Pulmonary artery endothelial cell (primary cell): ENCODE results near the gene SLC18A2. TPM values are rescaled to one million over a fixed set of nuclear protein-coding genes. Genes with fewer than 3 reads are reported as not detected.
"Not testable (repeated sequence)": the region's sequence is repeated elsewhere in the genome, so short reads cannot be mapped to it uniquely, and the experiment has no call there.

Source experiments
- DNase-seq: peaks from one replicate; pipeline ENCODE4 v3.0.0-alpha.2; 2011; ENCODE audit warnings: low read depth, low spot score
- total RNA-seq: library from RNA; depleted of rRNA; stranded (reverse); fragments of >200 nt; gene quantifications from 2 replicates; pipeline ENCODE4 v1.2.3, GENCODE V29; 2014

Gene SLC18A2
- total RNA-seq, 1 donor from 2014 or later: not detected

GRCh38 chr10:117262291-117262902 is 21.5 kb downstream of the SLC18A2 start:
- DNase-seq: no peak

- DNase-seq: no peak
These were observed 22.0 kb downstream of the SLC18A2 start for GRCh38 chr10:117262903-117263293.

- DNase-seq: no peak
These were observed 23.9 kb downstream of the SLC18A2 start for GRCh38 chr10:117264782-117265181.

GRCh38 chr10:117266400-117266799 is 25.5 kb downstream of the SLC18A2 start:
- DNase-seq: no peak

- DNase-seq: no peak
These were observed 25.9 kb downstream of the SLC18A2 start for GRCh38 chr10:117266812-117267211.

GRCh38 chr10:117268258-117268657 is 27.3 kb downstream of the SLC18A2 start:
- DNase-seq: no peak

- DNase-seq: no peak
These were observed 28.0 kb downstream of the SLC18A2 start for GRCh38 chr10:117268907-117269306.

GRCh38 chr10:117271427-117271826 is 30.5 kb downstream of the SLC18A2 start:
- no peak for DNase-seq

- no peak for DNase-seq
These were observed 31.5 kb downstream of the SLC18A2 start for GRCh38 chr10:117272195-117273076.

GRCh38 chr10:117273980-117274379 is 33.1 kb downstream of the SLC18A2 start:
- DNase-seq: no peak

GRCh38 chr10:117274509-117274908 is 33.6 kb downstream of the SLC18A2 start:
- no peak for DNase-seq

GRCh38 chr10:117275121-117275520 is 34.2 kb downstream of the SLC18A2 start:
- DNase-seq: no peak

GRCh38 chr10:117277675-117278074 is 36.8 kb downstream of the SLC18A2 start:
- no peak for DNase-seq

- no peak for DNase-seq
These were observed 44.0 kb downstream of the SLC18A2 start for GRCh38 chr10:117284716-117285494.

- DNase-seq: not testable (repeated sequence)
These were observed 50.0 kb downstream of the SLC18A2 start for GRCh38 chr10:117290872-117291271.

- no peak for DNase-seq
These were observed 53.2 kb downstream of the SLC18A2 start for GRCh38 chr10:117294039-117294645.

- DNase-seq: no peak
These were observed 53.8 kb downstream of the SLC18A2 start for GRCh38 chr10:117294735-117295134.

- no peak for DNase-seq
These were observed 57.3 kb downstream of the SLC18A2 start for GRCh38 chr10:117298219-117298618.

- DNase-seq: no peak
These were observed 58.5 kb downstream of the SLC18A2 start for GRCh38 chr10:117299435-117299834.

- no peak for DNase-seq
These were observed 59.8 kb downstream of the SLC18A2 start for GRCh38 chr10:117300671-117301070.

- DNase-seq: not testable (repeated sequence)
These were observed 62.5 kb downstream of the SLC18A2 start for GRCh38 chr10:117303451-117303850.

- DNase-seq: no peak
These were observed 65.8 kb downstream of the SLC18A2 start for GRCh38 chr10:117306674-117307073.
